ENCODE data around the gene PEX11G.

- no peak for TF ChIP-seq GATA3 (IDR thresholded peaks at IDR 0.05; ENCODE audit: low read depth, low read length)
- TF ChIP-seq GATA2 (IDR thresholded peaks at IDR 0.05; ENCODE audit: low read depth, low read length), result no peak
Measured at GRCh38 chr19:7529246-7529600, 40.4 kb upstream of the PEX11G start.

All from SH-SY5Y (cell line).